Kidney capillary endothelial cell (primary cell): Measurements from ENCODE around the gene YIPF5.

Experiments
- DNase-seq: peaks from one replicate; pipeline ENCODE4 v3.0.0-alpha.2; 2018; ENCODE audit warnings: low spot score

YIPF5 gene

GRCh38 chr5:144179226-144179625 lies 8.8 kb upstream of the YIPF5 start:
- no peak for DNase-seq

- no peak for DNase-seq
Observed at GRCh38 chr5:144177548-144177947, 7.1 kb upstream of the YIPF5 start.

- no peak for DNase-seq
Observed at GRCh38 chr5:144173766-144174165, 3.3 kb upstream of the YIPF5 start.

GRCh38 chr5:144169904-144170275 lies 569 bp downstream of the YIPF5 start:
- no peak for DNase-seq

- DNase-seq: no peak
Observed at GRCh38 chr5:144167998-144168397, 2.5 kb downstream of the YIPF5 start.

- DNase-seq: no peak
Observed at GRCh38 chr5:144166696-144167095, 3.8 kb downstream of the YIPF5 start.

- DNase-seq: peak; percentile 22
Observed at GRCh38 chr5:144162686-144163085, 7.8 kb downstream of the YIPF5 start.

GRCh38 chr5:144156767-144157171 lies 13.7 kb downstream of the YIPF5 start:
- DNase-seq: no peak

GRCh38 chr5:144151026-144151425 lies 19.4 kb downstream of the YIPF5 start:
- no peak for DNase-seq

GRCh38 chr5:144144956-144145751 lies 25.3 kb downstream of the YIPF5 start:
- DNase-seq: peak; percentile 31

GRCh38 chr5:144143625-144144024 lies 26.8 kb downstream of the YIPF5 start:
- no peak for DNase-seq

GRCh38 chr5:144142824-144143162 lies 27.7 kb downstream of the YIPF5 start:
- DNase-seq: no peak

- peak; percentile 45 for DNase-seq
Observed at GRCh38 chr5:144142139-144142823, 28.2 kb downstream of the YIPF5 start.

- DNase-seq: no peak
Observed at GRCh38 chr5:144141585-144141984, 28.9 kb downstream of the YIPF5 start.

- no peak for DNase-seq
Observed at GRCh38 chr5:144139586-144139985, 30.9 kb downstream of the YIPF5 start.

- no peak for DNase-seq
Observed at GRCh38 chr5:144135113-144135762, 35.2 kb downstream of the YIPF5 start.

GRCh38 chr5:144134194-144134826 lies 36.1 kb downstream of the YIPF5 start:
- no peak for DNase-seq

- no peak for DNase-seq
Observed at GRCh38 chr5:144133050-144133633, 37.3 kb downstream of the YIPF5 start.

GRCh38 chr5:144131261-144131660 lies 39.2 kb downstream of the YIPF5 start:
- no peak for DNase-seq

GRCh38 chr5:144130306-144130705 lies 40.2 kb downstream of the YIPF5 start:
- no peak for DNase-seq

- DNase-seq: no peak
Observed at GRCh38 chr5:144128844-144129243, 41.6 kb downstream of the YIPF5 start.

GRCh38 chr5:144126707-144127106 lies 43.8 kb downstream of the YIPF5 start:
- DNase-seq: no peak
